GM18499 (cell line): ENCODE data around the gene APBA2.

ENCODE experiments used
- ATAC-seq: cut with Tn5 transposase; IDR thresholded peaks from one replicate; pipeline ENCODE4 v1.9.1; 2021; ENCODE audit warnings: moderate number of reproducible peaks; ENCODE audit not compliant: insufficient read depth, unreplicated experiment

The APBA2 gene

GRCh38 chr15:28911310-28911931 is 25.6 kb downstream of the APBA2 start:
- no peak for ATAC-seq

- ATAC-seq: no peak
Observed at GRCh38 chr15:28912422-28912821, 26.6 kb downstream of the APBA2 start.

GRCh38 chr15:28913171-28913765 is 27.5 kb downstream of the APBA2 start:
- ATAC-seq: no peak

- ATAC-seq: no peak
Observed at GRCh38 chr15:28914046-28914445, 28.3 kb downstream of the APBA2 start.

GRCh38 chr15:28914483-28915023 is 28.8 kb downstream of the APBA2 start:
- ATAC-seq: no peak

GRCh38 chr15:28915041-28915810 is 29.5 kb downstream of the APBA2 start:
- ATAC-seq: no peak

- ATAC-seq: no peak
Observed at GRCh38 chr15:28915935-28916334, 30.2 kb downstream of the APBA2 start.

- ATAC-seq: no peak
Observed at GRCh38 chr15:28917791-28918140, 32.0 kb downstream of the APBA2 start.

GRCh38 chr15:28918141-28918983 is 32.6 kb downstream of the APBA2 start:
- no peak for ATAC-seq

- ATAC-seq: no peak
Observed at GRCh38 chr15:28919201-28919635, 33.4 kb downstream of the APBA2 start.

- no peak for ATAC-seq
Observed at GRCh38 chr15:28919679-28920655, 34.2 kb downstream of the APBA2 start.

GRCh38 chr15:28920781-28921331 is 35.1 kb downstream of the APBA2 start:
- no peak for ATAC-seq

GRCh38 chr15:28921336-28921735 is 35.6 kb downstream of the APBA2 start:
- ATAC-seq: no peak

GRCh38 chr15:28921919-28922706 is 36.3 kb downstream of the APBA2 start:
- no peak for ATAC-seq

- ATAC-seq: no peak
Observed at GRCh38 chr15:28922707-28923012, 36.9 kb downstream of the APBA2 start.

- ATAC-seq: no peak
Observed at GRCh38 chr15:28923726-28924280, 38.0 kb downstream of the APBA2 start.

GRCh38 chr15:28927043-28927442 is 41.3 kb downstream of the APBA2 start:
- ATAC-seq: no peak

- ATAC-seq: no peak
Observed at GRCh38 chr15:28929200-28929599, 43.4 kb downstream of the APBA2 start.
